GM10266 (cell line): ENCODE results near the gene APOBR.

Experiments used
- DNase-seq: peaks from one replicate; pipeline ENCODE4 v3.0.0; 2012; ENCODE audit errors: extremely low spot score
- TF ChIP-seq, protein P1 (sequence below): IDR thresholded peaks from 2 replicates; pipeline ENCODE4 v1.5.1; 2012; ENCODE audit warnings: mild to moderate bottlenecking, low read depth; ENCODE audit not compliant: control insufficient read depth, insufficient read depth; ENCODE audit errors: missing control alignments

Gene APOBR

DNA sequence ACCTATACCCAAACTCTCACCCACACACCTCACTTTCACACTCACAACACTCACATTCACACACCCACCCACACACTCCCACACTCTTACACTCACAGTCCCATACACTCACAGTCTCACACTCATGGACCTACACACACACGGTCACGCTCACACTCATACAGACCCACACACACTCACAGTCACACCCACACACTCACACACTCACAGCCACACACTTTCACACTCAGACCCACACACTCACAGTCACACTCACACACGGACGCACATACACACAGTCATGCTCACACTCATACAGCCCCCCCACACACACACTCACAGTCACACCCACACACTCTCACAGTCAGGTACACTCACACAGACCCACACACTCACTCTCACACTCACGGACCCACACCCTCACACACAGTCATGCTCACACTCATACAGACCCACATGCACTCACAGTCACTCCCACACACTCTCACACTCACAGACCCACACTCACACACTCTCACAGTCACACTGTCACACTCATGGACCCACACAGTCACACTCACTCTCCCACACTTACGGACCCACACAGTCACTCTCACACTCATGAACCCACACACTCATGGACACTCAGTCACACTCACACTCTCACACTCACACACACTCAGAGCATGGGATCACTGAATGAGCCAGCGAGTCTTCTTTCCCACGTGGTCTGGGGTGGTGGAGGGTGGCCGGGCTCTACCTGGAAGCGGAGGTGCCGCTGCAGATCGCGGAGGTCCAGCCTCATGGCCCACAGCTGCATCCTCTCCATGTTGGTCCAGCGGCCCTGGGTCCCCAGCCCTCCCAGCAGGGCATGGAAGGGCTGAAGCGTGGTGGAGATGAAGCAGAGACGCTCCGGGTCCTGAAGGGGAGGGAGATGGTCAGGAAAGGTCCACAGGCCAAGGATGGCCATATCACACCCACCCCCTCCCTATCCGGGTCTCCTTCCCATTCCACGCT, 7.1 kb downstream of the APOBR start:
- DNase-seq: no peak
- TF ChIP-seq, protein P1, sequence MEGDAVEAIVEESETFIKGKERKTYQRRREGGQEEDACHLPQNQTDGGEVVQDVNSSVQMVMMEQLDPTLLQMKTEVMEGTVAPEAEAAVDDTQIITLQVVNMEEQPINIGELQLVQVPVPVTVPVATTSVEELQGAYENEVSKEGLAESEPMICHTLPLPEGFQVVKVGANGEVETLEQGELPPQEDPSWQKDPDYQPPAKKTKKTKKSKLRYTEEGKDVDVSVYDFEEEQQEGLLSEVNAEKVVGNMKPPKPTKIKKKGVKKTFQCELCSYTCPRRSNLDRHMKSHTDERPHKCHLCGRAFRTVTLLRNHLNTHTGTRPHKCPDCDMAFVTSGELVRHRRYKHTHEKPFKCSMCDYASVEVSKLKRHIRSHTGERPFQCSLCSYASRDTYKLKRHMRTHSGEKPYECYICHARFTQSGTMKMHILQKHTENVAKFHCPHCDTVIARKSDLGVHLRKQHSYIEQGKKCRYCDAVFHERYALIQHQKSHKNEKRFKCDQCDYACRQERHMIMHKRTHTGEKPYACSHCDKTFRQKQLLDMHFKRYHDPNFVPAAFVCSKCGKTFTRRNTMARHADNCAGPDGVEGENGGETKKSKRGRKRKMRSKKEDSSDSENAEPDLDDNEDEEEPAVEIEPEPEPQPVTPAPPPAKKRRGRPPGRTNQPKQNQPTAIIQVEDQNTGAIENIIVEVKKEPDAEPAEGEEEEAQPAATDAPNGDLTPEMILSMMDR: no peak

DNA sequence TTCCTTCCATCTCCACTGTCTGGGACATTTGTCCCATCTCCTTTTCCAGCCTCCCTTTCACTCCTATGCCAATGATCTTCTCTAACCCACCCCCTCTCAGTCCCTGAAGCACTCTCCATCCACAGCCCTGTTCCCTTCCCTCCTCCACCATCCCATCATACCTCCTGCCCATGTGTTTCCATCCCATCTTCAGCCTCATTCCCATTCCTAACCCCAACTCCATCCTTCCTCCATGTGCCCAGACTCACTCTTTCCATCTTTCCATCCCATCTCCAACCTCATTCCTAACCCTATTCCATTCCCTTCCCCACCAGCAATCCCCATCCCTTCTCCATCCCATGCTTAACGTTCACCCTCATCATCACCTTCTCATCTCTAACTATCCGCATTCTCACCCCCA, 7.8 kb downstream of the APOBR start:
- TF ChIP-seq, protein P1: no peak
- no peak for DNase-seq

DNA sequence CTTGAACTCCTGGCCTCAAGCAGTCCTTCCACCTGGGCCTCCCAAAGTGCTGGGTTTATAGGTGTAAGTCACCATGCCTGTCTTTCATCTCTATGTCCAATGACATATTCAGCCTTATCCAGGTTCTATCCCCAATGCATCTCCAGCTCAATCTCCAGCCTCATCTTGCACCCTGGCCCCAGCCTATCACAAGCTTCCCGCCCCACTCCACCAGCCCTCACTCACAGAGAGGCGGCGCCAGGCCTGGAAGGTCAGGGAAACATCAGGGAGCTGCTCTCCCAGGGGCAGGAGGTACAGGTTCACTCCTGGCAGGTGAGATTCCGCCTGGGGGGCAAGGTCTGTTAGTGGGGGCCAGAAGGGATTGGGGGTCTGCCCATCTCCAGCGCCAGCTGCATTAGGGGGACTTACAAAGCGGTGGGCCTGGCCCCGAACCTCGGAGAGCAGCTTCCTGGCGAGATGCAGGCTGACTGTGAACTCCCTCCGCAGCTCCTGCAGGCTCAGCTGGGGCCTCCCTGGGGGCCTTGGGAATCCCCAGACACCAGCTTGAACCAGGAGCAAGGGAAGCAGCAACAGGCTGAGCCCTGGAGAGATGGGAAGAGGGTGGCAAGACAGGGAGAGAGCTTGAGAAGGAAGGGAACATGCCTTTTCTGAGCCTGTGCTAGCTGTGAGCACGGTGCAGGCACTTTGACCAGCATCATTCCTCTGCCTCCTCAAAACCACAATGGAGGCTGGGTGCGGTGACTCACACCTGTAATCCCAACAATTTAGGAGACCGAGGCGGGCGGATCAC, 9.2 kb downstream of the APOBR start:
- no peak for DNase-seq

DNA sequence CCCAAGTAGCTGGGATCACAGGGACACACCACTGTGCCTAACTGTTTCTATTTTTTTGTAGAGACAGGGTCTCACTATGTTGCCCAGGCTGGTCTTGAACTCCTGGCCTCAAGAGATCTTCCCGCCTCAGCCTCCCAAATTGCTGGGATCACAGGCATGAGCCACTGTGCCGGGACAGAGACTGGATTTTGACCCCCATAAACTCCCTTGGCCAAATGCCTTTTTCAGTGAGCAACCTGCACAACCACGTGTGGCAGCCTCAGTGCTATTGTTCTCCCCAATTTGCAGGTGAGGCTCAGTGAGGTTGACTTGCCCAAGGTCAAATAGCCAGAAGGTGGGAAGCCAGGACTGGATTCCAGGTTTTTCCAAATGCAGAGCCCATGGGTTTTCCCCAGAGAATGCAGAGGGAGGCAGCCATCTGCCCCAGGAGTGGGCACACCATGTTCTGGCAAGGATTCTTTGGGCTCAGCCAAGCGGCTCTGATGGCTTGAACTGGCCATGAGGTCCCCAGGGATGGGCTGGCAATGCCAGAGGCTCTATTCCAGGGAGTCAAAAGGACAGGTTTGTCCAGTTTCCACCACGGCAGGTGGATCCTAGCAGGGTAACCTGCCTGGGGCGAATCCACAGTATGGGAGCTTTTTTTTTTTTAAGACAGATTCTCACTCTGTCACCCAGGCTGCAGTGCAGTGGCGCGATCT, 10.4 kb downstream of the APOBR start:
- TF ChIP-seq, protein P1: no peak

More for the DNA sequence above, 9.2 kb downstream of the APOBR start:
- TF ChIP-seq, protein P1: no peak

DNA sequence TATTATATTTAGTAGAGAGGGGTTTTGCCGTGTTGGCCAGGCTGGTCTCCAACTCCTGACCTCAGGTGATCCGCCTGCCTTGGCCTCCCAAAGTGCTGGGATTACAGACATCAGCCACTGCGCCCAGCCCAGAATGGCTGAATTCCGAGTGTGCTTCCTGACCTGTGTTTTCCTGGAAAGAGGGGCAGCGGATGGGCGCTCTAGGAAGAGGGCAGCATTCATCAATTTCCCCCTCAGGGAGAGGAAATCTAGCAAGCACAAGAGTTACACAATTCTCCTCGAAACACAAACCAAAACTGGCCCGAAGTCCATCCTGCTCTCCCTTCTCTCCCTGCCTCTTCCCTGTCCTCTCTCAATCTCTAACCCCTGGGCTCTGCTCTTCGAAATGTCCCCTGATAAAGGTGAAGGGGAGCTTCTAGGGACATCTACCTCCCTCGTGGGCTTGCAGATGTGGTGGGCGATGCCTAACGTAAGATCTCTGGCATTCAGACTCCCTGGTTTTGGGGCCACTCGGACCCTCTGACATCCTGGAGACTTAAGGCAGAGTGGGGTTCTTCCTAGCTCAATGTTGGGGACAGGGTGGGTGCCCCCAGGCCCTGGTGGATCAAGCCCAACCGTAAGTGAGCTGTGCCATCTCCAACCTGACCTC, 11.2 kb downstream of the APOBR start:
- no peak for DNase-seq
- TF ChIP-seq, protein P1: no peak

More for the DNA sequence above, 10.4 kb downstream of the APOBR start:
- DNase-seq: no peak

DNA sequence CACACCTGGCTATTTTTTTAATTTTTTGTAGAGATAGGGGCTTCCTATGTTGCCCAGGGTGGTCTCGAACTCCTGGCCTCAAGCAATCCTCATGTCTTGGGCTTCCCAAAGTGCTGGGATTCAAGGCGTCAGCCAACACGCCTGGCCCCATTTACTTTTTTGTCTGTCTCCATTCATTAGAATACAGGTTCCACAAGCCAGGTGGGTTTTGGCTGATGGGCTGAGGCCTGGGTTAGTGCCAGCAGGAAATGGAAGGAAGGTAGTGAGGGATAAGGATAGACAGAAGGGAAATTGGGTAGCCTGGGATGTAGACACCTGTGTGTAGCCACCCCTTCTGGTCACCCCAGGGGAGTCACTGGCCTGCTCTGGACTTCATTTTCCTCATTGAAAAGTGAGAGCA, 16.6 kb downstream of the APOBR start:
- no peak for DNase-seq
- TF ChIP-seq, protein P1: no peak
